ENCODE data around the gene ODAD3.

DNA sequence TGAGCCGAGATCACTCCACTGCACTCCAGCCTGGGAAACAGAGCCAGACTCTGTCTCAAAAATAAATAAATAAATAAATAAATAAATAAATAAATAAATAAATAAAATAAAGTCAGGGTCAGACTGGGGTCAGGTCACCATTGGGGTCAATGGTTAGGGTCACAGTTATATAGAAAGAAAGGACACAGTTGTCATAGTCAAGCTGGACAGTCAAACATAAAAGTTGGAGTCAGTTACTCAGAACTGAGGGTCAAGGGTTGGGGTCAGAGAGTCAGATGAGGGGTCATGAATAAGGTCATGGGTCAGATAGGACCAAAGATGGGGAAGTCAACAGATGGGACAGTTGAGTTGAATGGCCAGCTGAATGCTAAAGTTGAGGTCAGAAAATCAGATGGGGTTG lies 34.1 kb downstream of the ODAD3 start:
- no peak for TF ChIP-seq POLR2AphosphoS5 (IDR thresholded peaks at IDR 0.05; ENCODE audit: borderline replicate concordance, low read depth, low read length)
- TF ChIP-seq EZH2 (IDR thresholded peaks at IDR 0.05): no peak
